NCI-H2171 (cell line): ENCODE results near the gene PSMG3.
"Not testable (repeated sequence)": the region's sequence is repeated elsewhere in the genome, so short reads cannot be mapped to it uniquely, and the experiment has no call there.

Source experiments
- DNase-seq: peaks from one replicate; lab custom pipeline; 2025; lab: John Stamatoyannopoulos, UW

PSMG3 gene

GRCh38 chr7:1533547-1534329 lies 36.1 kb downstream of the PSMG3 start:
- DNase-seq: no peak

GRCh38 chr7:1533255-1533546 lies 36.6 kb downstream of the PSMG3 start:
- DNase-seq: no peak

DNA sequence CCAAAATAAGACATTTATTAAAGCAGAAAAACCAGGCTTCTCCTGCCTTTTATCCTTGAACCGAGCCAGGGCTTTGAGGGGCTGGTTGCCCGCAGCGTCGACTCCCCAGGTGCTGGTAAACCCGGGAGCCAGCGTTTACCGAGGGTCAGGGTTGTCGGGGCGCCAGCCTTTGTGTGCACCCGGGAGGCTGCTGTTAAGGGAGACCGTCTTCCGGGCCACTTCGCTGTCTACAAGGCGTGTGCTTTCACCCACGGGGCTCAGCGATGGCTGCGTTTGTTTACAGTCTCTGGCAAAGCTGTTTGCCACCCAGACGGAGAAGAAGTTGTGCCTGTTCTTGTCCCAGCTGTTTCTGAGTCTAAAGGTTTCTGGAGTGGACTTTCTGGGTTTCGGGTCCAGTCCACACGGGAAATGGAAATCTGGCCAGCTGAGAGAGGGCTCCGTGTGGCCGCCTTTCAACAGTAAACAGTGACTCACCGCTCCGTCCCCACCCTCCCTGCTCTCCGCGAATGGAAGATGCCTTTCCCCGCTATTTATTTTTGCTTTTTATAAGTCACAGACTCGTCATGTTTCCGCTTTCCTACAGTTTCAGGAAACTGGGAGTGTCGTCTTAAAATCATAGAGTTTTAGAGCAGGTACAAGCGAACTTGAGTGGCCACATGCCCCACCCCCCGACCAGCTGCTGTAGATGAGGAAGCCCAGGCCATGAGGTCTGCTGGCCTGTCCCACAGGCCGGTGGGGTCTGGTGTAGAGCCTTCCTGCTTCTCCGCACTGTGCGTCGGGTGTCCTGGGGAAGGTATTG lies 37.2 kb downstream of the PSMG3 start:
- DNase-seq: no peak

GRCh38 chr7:1531979-1532455 lies 37.8 kb downstream of the PSMG3 start:
- DNase-seq: no peak

- DNase-seq: no peak
These were observed 38.4 kb downstream of the PSMG3 start for GRCh38 chr7:1531263-1531978.

DNA sequence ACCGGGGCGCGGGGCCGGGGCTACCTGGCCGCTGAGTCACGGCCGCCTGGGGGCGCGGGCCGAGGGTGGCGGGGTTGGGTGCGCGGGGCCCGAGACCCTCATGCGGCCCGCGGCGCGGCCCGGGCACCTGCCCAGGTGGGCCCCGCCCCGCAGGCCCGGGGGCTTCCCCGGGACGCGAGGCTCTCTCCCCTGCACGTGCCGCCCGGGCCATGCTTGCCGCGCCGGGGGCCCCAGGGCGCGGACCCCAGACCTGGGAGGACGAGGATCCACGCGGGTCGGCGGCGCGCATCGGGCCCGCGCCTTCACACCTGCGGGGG lies 38.9 kb downstream of the PSMG3 start:
- DNase-seq: no peak

DNA sequence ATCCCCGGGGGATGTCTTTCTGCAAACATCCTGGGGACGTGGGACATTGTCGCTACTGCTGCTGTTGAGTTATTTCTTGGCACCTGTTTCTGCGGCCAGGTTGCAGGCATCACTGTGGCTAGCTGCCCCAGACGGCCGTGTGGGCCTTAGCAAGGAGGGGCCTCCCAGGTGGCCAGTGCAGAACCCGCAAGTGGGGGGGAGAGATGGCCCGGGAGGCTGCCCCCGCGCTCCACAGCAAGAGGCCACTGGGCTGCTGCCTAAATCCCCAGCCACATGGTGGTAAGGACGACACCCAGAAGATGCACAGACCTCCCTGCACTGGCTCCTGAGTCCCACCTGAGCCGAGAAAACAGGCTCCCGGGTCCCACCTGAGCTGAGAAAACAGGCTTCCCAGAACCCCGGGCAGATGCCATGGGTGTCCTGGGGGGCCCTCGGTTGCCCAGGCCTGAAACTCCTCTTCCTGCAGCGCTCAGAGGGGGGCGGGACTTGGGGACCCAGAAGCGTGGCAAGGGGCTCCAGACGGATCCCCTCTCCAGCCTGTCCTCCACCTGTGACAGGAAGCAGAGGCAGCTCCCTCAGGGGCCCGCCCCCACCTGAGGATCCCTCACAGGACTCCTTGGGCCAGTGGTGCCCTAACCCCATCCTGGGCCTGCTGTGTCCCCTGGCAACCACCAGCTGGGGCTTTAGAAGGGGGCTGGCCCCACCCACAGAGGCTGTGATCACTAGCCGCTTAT lies 40.3 kb downstream of the PSMG3 start:
- no peak for DNase-seq

DNA sequence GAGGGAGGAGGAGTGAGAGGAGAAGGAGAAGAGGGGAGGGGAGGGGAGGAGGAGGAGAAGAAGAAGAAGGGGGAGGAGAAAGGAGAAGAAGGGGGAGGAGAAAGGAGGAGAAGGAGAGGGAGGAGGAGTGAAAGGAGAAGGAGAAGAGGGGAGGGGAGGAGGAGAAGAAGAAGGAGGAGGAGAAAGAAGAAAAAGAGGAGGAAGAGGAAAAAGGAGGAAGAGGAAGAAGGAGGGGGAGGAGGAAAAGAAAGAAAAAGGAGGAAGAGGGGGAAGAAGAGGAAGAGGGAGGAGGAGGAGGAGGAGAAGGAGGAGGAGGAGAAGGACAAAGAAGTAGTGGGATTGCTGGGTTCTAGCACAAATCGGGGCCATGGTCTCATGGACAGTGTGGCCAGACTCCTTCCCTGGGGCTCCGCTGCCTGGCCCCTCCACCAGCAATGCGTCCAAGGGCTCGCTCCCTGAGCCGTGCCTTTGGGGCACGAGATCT lies 43.5 kb downstream of the PSMG3 start:
- DNase-seq: no peak

GRCh38 chr7:1525409-1525808 lies 44.4 kb downstream of the PSMG3 start:
- no peak for DNase-seq

GRCh38 chr7:1523844-1524243 lies 46.0 kb downstream of the PSMG3 start:
- no peak for DNase-seq

DNA sequence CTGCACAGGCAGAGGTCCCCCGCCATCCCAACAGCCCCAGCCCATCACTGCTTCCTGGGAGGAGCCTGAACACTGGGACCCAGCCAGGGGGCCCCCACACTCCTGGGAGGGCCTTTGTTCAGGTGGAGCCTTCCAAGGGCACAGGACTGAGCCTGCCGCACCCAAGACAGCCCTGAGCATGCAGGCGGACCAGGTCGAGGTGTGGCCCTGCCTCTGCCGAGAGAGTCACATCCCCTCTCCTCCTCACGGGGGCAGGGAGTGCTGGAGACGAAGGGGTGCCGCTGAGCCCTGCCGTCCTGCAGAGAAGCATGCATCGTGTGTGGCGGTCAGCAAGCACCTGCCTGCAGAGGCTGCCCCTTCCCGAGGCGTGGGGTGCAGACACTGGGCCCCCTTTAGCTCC lies 46.6 kb downstream of the PSMG3 start:
- no peak for DNase-seq

DNA sequence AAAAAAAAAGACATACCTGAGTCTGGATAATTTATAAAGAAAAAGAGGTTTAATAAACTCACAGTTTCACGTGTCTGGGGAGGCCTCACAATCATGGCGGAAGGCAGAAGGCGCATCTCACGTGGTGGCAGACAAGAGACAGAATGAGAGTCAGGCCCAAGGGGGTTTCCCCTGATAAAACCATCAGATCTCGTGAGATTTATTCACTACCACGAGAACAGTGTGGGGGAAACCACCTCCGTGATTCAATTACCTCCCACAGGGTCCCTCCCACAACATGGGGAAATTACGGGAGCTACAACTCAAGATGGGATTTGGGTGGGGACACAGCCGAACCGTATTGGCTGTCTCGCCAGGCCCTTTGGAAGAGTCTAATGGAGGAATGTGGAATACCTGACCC lies 48.4 kb downstream of the PSMG3 start:
- DNase-seq: no peak

DNA sequence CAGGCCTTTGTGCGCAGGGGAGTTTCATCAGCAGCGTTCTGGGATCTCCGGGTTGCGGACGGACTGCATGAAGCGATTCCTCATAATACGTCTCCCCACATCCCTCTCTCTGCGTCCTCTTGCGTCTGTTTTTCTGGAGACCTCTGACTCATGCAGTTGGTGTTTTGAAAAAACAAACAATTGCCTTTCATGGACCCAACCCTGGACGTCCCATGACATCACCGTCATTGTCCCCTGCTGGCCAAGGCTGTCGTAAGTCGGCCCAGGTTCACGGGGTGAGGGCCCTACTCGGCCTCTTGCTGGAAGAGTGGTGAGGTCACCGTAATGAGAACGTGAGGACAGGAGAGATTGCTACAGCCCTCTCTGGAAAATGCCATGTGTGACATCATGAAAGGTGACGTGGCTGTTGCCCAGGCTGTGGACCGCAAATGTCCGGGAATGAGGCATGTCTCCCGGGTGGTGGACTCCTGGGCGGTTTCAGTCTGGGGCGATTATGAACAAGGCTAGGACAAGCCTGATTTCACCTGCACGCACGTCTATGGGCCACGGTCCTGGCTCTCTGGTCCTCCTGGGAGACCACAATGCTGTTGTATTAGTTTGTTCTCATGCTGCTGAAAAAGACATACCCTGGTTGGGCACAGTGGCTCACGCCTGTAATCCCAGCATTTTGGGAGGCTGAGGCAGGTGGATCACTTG lies 49.1 kb downstream of the PSMG3 start:
- DNase-seq: no peak

DNA sequence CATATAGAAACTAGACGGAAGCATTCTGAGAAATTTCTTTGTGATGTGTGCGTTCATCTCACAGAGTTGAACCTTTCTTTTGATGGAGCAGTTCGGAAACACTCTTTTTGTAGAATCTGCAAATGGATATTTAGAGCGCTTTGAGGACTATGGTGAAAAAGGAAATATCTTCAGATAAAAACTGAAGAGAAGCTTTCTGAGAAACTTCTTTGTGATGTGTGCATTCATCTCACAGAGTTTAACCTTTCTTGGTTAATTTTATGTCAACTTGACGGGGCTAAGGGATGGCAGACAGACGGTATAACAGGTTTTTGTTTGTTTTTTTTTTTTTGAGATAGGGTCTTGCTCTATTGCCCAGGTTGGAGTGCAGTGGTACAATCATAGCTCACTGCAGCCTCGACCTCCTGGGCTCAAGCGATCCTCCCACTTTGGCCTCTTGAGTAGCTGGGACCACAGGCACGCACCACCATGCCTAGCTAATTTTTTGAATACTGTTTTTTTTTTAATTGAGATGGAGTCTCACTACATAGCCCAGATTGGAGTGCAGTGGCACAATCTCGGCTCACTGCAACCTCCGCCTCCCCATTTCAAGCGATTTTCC lies 50.4 kb downstream of the PSMG3 start:
- DNase-seq: not testable (repeated sequence)
